ENCODE measurements around the gene ENOSF1. TPM values are rescaled to one million over a fixed set of nuclear protein-coding genes. Genes with fewer than 3 reads are reported as not detected.

ENOSF1 gene
- total and polyA plus RNA-seq, 2 of the 13 experiments (the other 11 are each of a cell fraction or from before 2014, with no cell fraction given): 37.6 to 40.1 TPM

DNA sequence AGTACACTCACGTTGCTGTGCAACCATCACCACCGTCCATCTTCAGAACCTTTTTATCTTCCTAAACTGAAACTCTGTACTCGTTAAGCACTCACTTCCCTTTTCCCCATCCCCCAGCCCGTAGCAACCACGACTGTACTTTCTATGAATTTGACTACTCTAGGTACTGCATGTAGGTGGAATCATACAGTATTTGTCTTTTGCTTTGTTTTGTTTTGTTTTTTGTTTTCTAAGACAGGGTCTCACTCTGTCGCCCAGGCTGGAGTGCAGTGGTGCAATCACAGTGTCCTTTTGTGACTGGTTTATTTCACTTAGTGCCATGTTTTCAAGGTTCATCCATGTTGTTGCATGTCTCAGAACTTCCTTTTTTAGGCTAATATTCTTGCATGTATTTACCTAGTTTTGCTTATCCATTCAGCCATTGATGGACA lies 62.0 kb downstream of the ENOSF1 start:
- in situ Hi-C loops (cut with HindIII; ENCODE audit: extremely low pct_ligation_motif_present, low pct_unique_long_range_greater_than_20kb) (no loop called here), intact Hi-C loops (cut with micrococcal nuclease; ENCODE audit: unreplicated experiment) (loop anchor here (10.0 kb wide), 1 partner anchor 184 kb away; no protein-coding TSS in a partner anchor)
- Histone ChIP-seq H3K27ac (ENCODE audit: extremely low read length, insufficient read depth, low read length) (no peak overlapping the region), H2AFZ (ENCODE audit: low read length) (no peak overlapping the region), H3K4me3 (replicated peaks in 1 of 3; ENCODE audit: insufficient read depth in 1 of 3, low read depth in 2 of 3, low read length in 3 of 3) (no peak overlapping the region), H4K20me1 (ENCODE audit: insufficient read depth, low read length) (no peaks in the 10 kb centered on the region), H3K79me2 (ENCODE audit: insufficient read depth, low read length) (peaks cover 19% of the 10 kb centered on the region), H3K4me1 (ENCODE audit: insufficient read depth, low read length) (peaks cover 64% of the 10 kb centered on the region), H3K36me3 (replicated peaks in 1 of 2; ENCODE audit: control insufficient read depth in 1 of 2, insufficient read depth in 2 of 2, low read length in 2 of 2) (no peaks in the 10 kb centered on the region), H3K27me3 (ENCODE audit: control insufficient read depth in 1 of 2, insufficient read depth in 2 of 2, low read length in 2 of 2) (no peaks in the 10 kb centered on the region), H3K4me2 (ENCODE audit: low read depth, low read length) (no peak overlapping the region), H3K9ac (ENCODE audit: insufficient read depth, low read depth, low read length) (no peak overlapping the region), H3K9me3 (ENCODE audit: low read length) (no peaks in the 10 kb centered on the region)
- ChIA-PET CTCF (ENCODE audit: low intra/inter-chr PET ratio, low total read pairs) (no interaction called here), POLR2A (interaction anchor here (1.2 kb wide), 1 partner anchor 62 kb away, joined by 3 read pairs; the partner anchor contains the start of gene ENOSF1)
- DNase-seq (ENCODE audit: low spot score) (no peak), FAIRE-seq (no peak), ATAC-seq (no peak)
- BruUV-seq (replicated peaks): no TSS peak
- no peak for TF ChIP-seq HOXA5 (CRISPR knock-in tag; IDR thresholded peaks at IDR 0.05)
- TF ChIP-seq POLR2AphosphoS5 (IDR thresholded peaks at IDR 0.05; ENCODE audit: low read depth, low read length): peak; percentile 14; the same call in 1 of the 2 replicates
- 95% methylated on average over 6 of the region's 6 CpGs for WGBS (ENCODE audit: low lambda C conversion rate)

DNA sequence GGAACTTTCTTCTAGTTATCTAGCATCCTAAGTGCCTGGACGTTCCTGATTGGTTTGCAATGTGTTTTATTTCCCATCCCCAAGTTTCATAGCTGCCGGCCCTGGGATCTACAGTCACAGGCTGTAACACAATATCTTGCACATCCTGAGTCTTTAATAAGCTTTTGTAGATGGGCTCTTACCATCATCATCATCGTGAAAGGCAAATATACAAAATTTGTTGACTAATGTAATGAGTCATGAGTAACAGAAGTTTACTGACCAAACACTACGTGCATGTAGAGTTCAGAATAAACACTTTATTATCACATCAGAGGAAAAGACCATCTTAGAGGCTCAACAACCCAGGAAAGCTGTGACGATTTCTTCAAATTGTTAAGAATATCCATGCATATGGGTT lies 63.1 kb downstream of the ENOSF1 start:
- H2AFZ ChIP-seq (ENCODE audit: low read length): no peak overlapping the region
- no TSS peak for BruUV-seq (replicated peaks)
- no peak overlapping the region for H3K4me2 ChIP-seq (ENCODE audit: low read depth, low read length)
- no peak overlapping the region for H3K4me3 ChIP-seq (replicated peaks in 1 of 3; ENCODE audit: insufficient read depth in 1 of 3, low read depth in 2 of 3, low read length in 3 of 3)
- peaks cover 56% of the 10 kb centered on the region for H3K4me1 ChIP-seq (ENCODE audit: insufficient read depth, low read length)
- H4K20me1 ChIP-seq (ENCODE audit: insufficient read depth, low read length): no peaks in the 10 kb centered on the region
- WGBS (ENCODE audit: low lambda C conversion rate): 30% methylated on average over 5 of the region's 5 CpGs
- DNase-seq (ENCODE audit: low spot score): peak; percentile 35
- no peak overlapping the region for H3K27ac ChIP-seq (ENCODE audit: extremely low read length, insufficient read depth, low read length)
- peaks cover 12% of the 10 kb centered on the region for H3K79me2 ChIP-seq (ENCODE audit: insufficient read depth, low read length)
- in situ Hi-C loops (cut with HindIII; ENCODE audit: extremely low pct_ligation_motif_present, low pct_unique_long_range_greater_than_20kb) (no loop called here), intact Hi-C loops (cut with micrococcal nuclease; ENCODE audit: unreplicated experiment) (no loop called here)
- FAIRE-seq: no peak
- CTCF ChIA-PET (ENCODE audit: low intra/inter-chr PET ratio, low total read pairs): no interaction called here
- H3K36me3 ChIP-seq (replicated peaks in 1 of 2; ENCODE audit: control insufficient read depth in 1 of 2, insufficient read depth in 2 of 2, low read length in 2 of 2): no peaks in the 10 kb centered on the region
- no peak for ATAC-seq
- POLR2A ChIA-PET: interaction anchor here (1.2 kb wide), 2 partner anchors 9 to 63 kb away, joined by 3 to 8 read pairs; partner anchors contain the start of genes ENOSF1 and TYMS
- no peak overlapping the region for H3K9ac ChIP-seq (ENCODE audit: insufficient read depth, low read depth, low read length)
- no peaks in the 10 kb centered on the region for H3K9me3 ChIP-seq (ENCODE audit: low read length)
- H3K27me3 ChIP-seq (ENCODE audit: control insufficient read depth in 1 of 2, insufficient read depth in 2 of 2, low read length in 2 of 2): no peaks in the 10 kb centered on the region
- no peak; the same call in 1 of the 2 replicates for TF ChIP-seq FOXP1 (IDR thresholded peaks at IDR 0.05)
- TF ChIP-seq FOXP1 (CRISPR knock-in tag; IDR thresholded peaks at IDR 0.05): peak; percentile 68
- peak; percentile 27; the same call in 1 of the 2 replicates for TF ChIP-seq NFIC (IDR thresholded peaks at IDR 0.05; ENCODE audit: low read length)
- TF ChIP-seq FOXA3 (CRISPR knock-in tag; IDR thresholded peaks at IDR 0.05): peak; percentile 65
- TF ChIP-seq ZNF235 (CRISPR knock-in tag; IDR thresholded peaks at IDR 0.05; ENCODE audit: borderline replicate concordance): no peak
- TF ChIP-seq MAFK (conservative IDR thresholded peaks at IDR 0.05 in 1 of 2, IDR thresholded peaks at IDR 0.05 in 1 of 2; ENCODE audit: low read length in 2 of 2): 0 out of 4 replicates have a peak, but pooled peaks of 1 of the 2 experiments have one; percentile 7
- TF ChIP-seq FOXC1 (CRISPR knock-in tag; IDR thresholded peaks at IDR 0.05; ENCODE audit: borderline replicate concordance): no peak
- TF ChIP-seq EP300 (IDR thresholded peaks at IDR 0.05; ENCODE audit: low read depth in 2 of 2, low read length in 2 of 2): peak in 1 of 2 experiments; percentile 51; a peak in 1 of 4 replicates
- no peak for TF ChIP-seq EP300 (CRISPR knock-in tag; IDR thresholded peaks at IDR 0.05; ENCODE audit: borderline replicate concordance)
- no peak for TF ChIP-seq ZNF879 (CRISPR knock-in tag; IDR thresholded peaks at IDR 0.05)
- TF ChIP-seq ZNF776 (CRISPR knock-in tag; IDR thresholded peaks at IDR 0.05): no peak
- TF ChIP-seq NFE2L2 (IDR thresholded peaks at IDR 0.05; ENCODE audit: low read length): 0 out of 2 replicates have a peak, but pooled peaks have one; percentile 11
- TF ChIP-seq, protein P1, sequence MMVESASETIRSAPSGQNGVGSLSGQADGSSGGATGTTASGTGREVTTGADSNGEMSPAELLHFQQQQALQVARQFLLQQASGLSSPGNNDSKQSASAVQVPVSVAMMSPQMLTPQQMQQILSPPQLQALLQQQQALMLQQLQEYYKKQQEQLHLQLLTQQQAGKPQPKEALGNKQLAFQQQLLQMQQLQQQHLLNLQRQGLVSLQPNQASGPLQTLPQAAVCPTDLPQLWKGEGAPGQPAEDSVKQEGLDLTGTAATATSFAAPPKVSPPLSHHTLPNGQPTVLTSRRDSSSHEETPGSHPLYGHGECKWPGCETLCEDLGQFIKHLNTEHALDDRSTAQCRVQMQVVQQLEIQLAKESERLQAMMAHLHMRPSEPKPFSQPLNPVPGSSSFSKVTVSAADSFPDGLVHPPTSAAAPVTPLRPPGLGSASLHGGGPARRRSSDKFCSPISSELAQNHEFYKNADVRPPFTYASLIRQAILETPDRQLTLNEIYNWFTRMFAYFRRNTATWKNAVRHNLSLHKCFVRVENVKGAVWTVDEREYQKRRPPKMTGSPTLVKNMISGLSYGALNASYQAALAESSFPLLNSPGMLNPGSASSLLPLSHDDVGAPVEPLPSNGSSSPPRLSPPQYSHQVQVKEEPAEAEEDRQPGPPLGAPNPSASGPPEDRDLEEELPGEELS (CRISPR knock-in tag; IDR thresholded peaks at IDR 0.05): peak; percentile 31; the same call in 1 of the 2 replicates

All from HepG2 (cell line).